NB4 (cell line): Measurements from ENCODE around the gene RASGRP2.

Source experiments
- DNase-seq: peaks from one replicate; pipeline ENCODE4 v3.0.0; 2010; ENCODE audit warnings: low read depth
- H3K4me3 ChIP-seq: one replicate; pipeline ENCODE4 v1.5.1; 2011; ENCODE audit warnings: mild to moderate bottlenecking, low read depth, low read length, moderate library complexity
- MYC ChIP-seq: IDR thresholded peaks from 2 replicates; pipeline ENCODE4 v1.6.1; 2011; ENCODE audit warnings: low read depth, low read length
- POLR2A ChIP-seq: IDR thresholded peaks from 2 replicates; pipeline ENCODE4 v1.6.1; 2011; ENCODE audit warnings: mild to moderate bottlenecking; ENCODE audit not compliant: insufficient read length; ENCODE audit errors: extremely low read depth
- TF ChIP-seq, protein P1 (sequence below): IDR thresholded peaks from 2 replicates; pipeline ENCODE4 v1.6.1; 2011; ENCODE audit warnings: low read depth, low read length
- TF ChIP-seq, protein P2 (sequence below): IDR thresholded peaks from one replicate; pipeline ENCODE4 v1.5.1; 2012; ENCODE audit warnings: low read depth, low read length

Gene RASGRP2

DNA sequence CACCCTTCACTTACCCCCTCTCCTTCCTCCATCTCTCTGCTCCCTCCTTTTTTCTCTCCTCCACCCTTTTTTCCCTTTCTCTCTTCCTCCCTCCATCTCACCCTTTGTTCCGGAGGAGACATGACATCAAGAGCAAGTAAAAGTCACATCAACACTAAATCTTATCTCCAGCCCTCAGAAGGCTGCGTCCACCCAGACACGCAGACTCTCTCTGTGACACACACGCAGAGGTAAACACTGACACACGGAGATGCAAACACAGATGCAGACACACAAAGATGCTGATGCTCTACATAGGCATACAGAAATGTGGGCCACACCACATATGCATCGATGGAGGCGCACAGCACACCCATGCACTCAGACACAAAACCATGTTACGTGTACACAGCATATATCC lies 47.9 kb downstream of the RASGRP2 start:
- TF ChIP-seq, protein P1, sequence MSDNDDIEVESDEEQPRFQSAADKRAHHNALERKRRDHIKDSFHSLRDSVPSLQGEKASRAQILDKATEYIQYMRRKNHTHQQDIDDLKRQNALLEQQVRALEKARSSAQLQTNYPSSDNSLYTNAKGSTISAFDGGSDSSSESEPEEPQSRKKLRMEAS: no peak
- TF ChIP-seq POLR2A (no peak), MYC (no peak)
- TF ChIP-seq, protein P2, sequence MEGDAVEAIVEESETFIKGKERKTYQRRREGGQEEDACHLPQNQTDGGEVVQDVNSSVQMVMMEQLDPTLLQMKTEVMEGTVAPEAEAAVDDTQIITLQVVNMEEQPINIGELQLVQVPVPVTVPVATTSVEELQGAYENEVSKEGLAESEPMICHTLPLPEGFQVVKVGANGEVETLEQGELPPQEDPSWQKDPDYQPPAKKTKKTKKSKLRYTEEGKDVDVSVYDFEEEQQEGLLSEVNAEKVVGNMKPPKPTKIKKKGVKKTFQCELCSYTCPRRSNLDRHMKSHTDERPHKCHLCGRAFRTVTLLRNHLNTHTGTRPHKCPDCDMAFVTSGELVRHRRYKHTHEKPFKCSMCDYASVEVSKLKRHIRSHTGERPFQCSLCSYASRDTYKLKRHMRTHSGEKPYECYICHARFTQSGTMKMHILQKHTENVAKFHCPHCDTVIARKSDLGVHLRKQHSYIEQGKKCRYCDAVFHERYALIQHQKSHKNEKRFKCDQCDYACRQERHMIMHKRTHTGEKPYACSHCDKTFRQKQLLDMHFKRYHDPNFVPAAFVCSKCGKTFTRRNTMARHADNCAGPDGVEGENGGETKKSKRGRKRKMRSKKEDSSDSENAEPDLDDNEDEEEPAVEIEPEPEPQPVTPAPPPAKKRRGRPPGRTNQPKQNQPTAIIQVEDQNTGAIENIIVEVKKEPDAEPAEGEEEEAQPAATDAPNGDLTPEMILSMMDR: no peak
- H3K4me3 ChIP-seq: no peak overlapping the region
- DNase-seq: no peak

DNA sequence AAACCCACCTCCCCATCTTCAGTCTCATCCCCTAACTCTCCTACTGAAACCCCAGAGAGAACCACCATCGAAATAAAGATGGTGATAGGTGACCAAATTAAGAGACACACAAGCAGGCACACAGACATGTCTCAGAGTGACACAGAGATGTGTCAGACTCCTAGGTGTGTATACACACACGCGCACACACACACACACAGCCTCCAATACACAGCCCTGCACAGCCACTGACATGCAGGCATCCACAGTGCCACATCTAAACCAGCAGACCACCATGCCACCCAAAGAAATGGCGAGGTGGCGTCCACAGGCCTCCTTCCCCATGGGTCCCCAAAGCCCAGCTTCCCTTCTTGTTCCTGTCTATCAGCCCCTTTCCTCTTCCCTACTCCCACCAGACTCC lies 48.4 kb downstream of the RASGRP2 start:
- no peak overlapping the region for H3K4me3 ChIP-seq
- DNase-seq: no peak
- TF ChIP-seq MYC: no peak
- no peak for TF ChIP-seq POLR2A
- TF ChIP-seq, protein P1: no peak
- TF ChIP-seq, protein P2: no peak

DNA sequence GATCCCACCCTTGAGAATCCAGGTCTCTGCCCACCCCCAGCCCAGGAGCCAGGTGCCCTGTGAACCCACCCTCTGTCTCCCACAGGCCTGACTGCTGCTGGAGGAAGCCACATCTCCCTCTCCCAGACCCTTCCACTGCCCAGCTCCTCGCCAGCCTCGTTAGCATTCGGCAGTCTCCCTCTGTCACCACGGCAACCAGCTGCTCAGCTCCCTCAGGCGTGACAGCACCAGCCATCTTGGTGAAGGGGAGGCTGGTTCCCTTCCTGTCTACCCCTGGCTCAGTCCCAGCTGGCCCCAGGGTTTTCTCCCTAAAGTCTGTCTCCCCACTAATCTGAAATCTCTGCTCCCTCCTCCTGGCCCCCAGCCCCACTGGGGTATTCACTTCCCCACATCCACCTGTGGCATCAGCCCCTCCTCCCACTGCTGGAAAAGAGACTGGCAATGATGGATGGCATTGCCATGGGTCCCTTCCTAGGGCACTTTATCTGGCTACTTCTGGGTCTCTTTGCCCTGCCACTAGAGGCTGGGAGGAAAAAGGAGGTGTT lies 49.0 kb downstream of the RASGRP2 start:
- H3K4me3 ChIP-seq: no peak overlapping the region
- DNase-seq: no peak
- TF ChIP-seq MYC (no peak), POLR2A (no peak)
- TF ChIP-seq, protein P1: no peak
- TF ChIP-seq, protein P2: no peak

DNA sequence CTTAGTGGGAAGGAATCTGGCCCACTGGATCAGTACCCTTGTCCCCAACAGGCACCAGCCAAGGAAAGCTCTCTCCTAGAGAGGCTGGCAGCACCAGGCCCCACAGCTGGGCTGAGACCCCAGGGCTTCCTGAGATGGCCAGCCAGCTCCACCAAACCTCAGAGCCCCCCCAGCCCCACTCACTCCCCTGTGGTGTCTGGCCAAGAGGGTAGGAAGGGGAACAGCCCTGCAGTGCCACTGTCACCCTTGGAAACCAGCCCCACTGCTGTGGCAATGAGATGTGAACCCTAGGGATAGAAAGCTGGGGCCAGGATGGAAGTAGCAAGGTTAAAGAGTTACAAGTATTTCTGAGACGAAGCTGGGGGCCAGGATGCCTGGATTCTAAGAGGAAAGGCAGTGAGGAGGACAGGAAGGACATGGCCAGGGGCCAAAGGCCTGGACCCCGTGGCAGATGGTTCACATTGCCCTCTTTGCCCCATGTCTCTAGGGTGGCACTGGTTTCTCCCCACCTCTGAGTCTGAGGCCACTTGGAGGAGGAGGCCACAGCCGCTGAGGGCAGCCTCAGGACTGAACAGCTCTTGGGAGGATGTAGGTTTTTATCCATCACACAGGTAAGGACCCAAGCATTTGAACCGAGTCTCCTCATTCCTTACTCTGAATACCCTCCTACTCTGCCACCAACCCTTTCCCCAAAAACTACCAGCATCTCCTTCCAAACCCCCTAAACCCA lies 49.8 kb downstream of the RASGRP2 start:
- DNase-seq: no peak
- no peak overlapping the region for H3K4me3 ChIP-seq
- no peak for TF ChIP-seq POLR2A
- TF ChIP-seq, protein P2: no peak
- TF ChIP-seq MYC: no peak
- TF ChIP-seq, protein P1: no peak

DNA sequence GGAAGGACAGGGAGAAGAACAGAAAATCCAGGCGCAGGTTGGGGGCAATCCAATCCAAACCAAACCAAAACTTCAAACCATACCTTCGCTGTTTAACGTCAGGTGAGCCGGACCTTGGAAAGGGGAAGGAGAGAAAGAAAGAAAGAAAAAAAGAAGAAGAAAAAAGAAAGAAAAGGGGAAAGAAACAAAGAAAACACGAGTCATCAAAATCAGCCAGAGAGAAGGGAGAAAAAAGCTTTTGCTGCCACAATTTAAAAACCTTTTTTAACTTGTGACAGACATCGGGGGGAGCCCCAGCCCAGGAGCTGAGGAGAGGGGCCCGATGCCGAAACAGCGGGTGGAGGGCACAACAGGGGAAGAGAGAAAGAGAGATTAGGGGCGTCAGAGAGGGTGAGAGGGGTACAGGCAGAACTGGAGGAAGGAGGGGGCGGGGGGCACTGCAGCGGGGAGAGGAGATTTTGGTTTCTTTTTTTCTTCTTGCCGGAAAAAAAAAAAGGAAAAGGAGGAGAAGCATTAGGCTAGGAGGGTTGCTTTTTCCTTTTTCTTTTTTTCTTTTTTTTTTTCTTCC lies 51.1 kb downstream of the RASGRP2 start:
- DNase-seq: no peak
- TF ChIP-seq POLR2A (no peak), MYC (no peak)
- TF ChIP-seq, protein P1: no peak
- TF ChIP-seq, protein P2: no peak
- H3K4me3 ChIP-seq: no peak overlapping the region
